ENCODE measurements around the gene SKAP1. TPM values are rescaled to one million over a fixed set of nuclear protein-coding genes. Genes with fewer than 3 reads are reported as not detected.

SKAP1 gene
- total and polyA plus RNA-seq, 8 donors: 2.4 to 4.4 (median 3.2) TPM; not detected in 2

GRCh38 chr17:48385319-48385718 lies 44.7 kb downstream of the SKAP1 start:
- Histone ChIP-seq H3K27me3 (peaks cover 0 to 16% (median 11%) of the 10 kb centered on the region in 3 donors), H3K9me3 (no peaks in the 10 kb centered on the region), H3K4me3 (no peak overlapping the region), H3K36me3 (no peaks in the 10 kb centered on the region), H3K4me1 (no peaks in the 10 kb centered on the region), H3K27ac (no peak overlapping the region)
- WGBS, 5 donors: 75 to 81% (median 79%) methylated on average over 1 of the region's 1 CpG
- DNase-seq: no peak
- TF ChIP-seq, protein P1, sequence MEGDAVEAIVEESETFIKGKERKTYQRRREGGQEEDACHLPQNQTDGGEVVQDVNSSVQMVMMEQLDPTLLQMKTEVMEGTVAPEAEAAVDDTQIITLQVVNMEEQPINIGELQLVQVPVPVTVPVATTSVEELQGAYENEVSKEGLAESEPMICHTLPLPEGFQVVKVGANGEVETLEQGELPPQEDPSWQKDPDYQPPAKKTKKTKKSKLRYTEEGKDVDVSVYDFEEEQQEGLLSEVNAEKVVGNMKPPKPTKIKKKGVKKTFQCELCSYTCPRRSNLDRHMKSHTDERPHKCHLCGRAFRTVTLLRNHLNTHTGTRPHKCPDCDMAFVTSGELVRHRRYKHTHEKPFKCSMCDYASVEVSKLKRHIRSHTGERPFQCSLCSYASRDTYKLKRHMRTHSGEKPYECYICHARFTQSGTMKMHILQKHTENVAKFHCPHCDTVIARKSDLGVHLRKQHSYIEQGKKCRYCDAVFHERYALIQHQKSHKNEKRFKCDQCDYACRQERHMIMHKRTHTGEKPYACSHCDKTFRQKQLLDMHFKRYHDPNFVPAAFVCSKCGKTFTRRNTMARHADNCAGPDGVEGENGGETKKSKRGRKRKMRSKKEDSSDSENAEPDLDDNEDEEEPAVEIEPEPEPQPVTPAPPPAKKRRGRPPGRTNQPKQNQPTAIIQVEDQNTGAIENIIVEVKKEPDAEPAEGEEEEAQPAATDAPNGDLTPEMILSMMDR (IDR thresholded peaks at IDR 0.05): no peak
- TF ChIP-seq POLR2A (IDR thresholded peaks at IDR 0.05): no peak
- TF ChIP-seq EP300 (IDR thresholded peaks at IDR 0.05): no peak
- no peak for TF ChIP-seq POLR2AphosphoS5 (IDR thresholded peaks at IDR 0.05)
- intact Hi-C loops (cut with DNase I; ENCODE audit: low total_unique reads): no loop called here

- H3K4me1 ChIP-seq: no peaks in the 10 kb centered on the region
- peaks cover 0 to 18% (median 16%) of the 10 kb centered on the region in 3 donors for H3K27me3 ChIP-seq
- TF ChIP-seq, protein P1 (IDR thresholded peaks at IDR 0.05): no peak
- no peak for TF ChIP-seq EP300 (IDR thresholded peaks at IDR 0.05)
- TF ChIP-seq POLR2A (IDR thresholded peaks at IDR 0.05): no peak
- TF ChIP-seq POLR2AphosphoS5 (IDR thresholded peaks at IDR 0.05): no peak
- DNase-seq: no peak
- no peak overlapping the region for H3K27ac ChIP-seq
- no peak overlapping the region for H3K4me3 ChIP-seq
- no peaks in the 10 kb centered on the region for H3K9me3 ChIP-seq
- intact Hi-C loops (cut with DNase I; ENCODE audit: low total_unique reads): no loop called here
- 85 to 94% (median 90%) methylated on average over 3 of the region's 3 CpGs for WGBS, 5 donors
- H3K36me3 ChIP-seq: no peaks in the 10 kb centered on the region
These were observed 45.9 kb downstream of the SKAP1 start for GRCh38 chr17:48384164-48384563.

DNA sequence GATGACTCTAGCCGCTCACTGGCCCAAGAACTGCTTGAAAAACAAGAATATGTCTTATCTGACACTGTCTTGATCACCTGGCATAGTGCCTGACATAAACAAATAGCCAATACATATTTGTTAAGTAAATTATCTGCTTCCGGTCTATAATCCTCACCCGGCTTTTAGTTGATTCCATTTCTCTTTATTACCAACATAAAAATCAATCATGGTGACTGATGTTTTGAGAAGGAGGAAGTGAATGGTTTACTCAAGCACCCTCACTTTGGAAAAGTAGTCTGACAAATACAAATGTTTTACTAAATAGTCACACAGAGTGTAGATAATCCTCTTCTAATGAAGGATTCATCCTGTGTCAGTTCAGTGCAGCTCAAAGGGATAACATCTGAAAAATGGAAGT lies 47.0 kb downstream of the SKAP1 start:
- H3K9me3 ChIP-seq: no peaks in the 10 kb centered on the region
- no peak for DNase-seq
- no peak for TF ChIP-seq POLR2AphosphoS5 (IDR thresholded peaks at IDR 0.05)
- WGBS, 5 donors: 40 to 68% (median 57%) methylated on average over 3 of the region's 3 CpGs
- peaks cover 0 to 24% (median 16%) of the 10 kb centered on the region in 3 donors for H3K27me3 ChIP-seq
- intact Hi-C loops (cut with DNase I; ENCODE audit: low total_unique reads): no loop called here
- no peaks in the 10 kb centered on the region for H3K4me1 ChIP-seq
- H3K4me3 ChIP-seq: no peak overlapping the region
- H3K27ac ChIP-seq: no peak overlapping the region
- no peaks in the 10 kb centered on the region for H3K36me3 ChIP-seq

- H3K4me1 ChIP-seq: no peaks in the 10 kb centered on the region
These were observed 51.2 kb downstream of the SKAP1 start for GRCh38 chr17:48378708-48379392.

More at GRCh38 chr17:48378708-48379392, 51.2 kb downstream of the SKAP1 start:
- no peaks in the 10 kb centered on the region for H3K36me3 ChIP-seq
- DNase-seq: no peak
- H3K4me3 ChIP-seq: no peak overlapping the region
- WGBS, 5 donors: 56 to 65% (median 63%) methylated on average over 3 of the region's 3 CpGs
- no peak overlapping the region for H3K27ac ChIP-seq
- no peaks in the 10 kb centered on the region for H3K9me3 ChIP-seq
- intact Hi-C loops (cut with DNase I; ENCODE audit: low total_unique reads): no loop called here
- H3K27me3 ChIP-seq: peaks cover 0 to 31% (median 0%) of the 10 kb centered on the region in 3 donors
- TF ChIP-seq POLR2A (IDR thresholded peaks at IDR 0.05) (no peak), POLR2AphosphoS5 (IDR thresholded peaks at IDR 0.05) (no peak), EP300 (IDR thresholded peaks at IDR 0.05) (no peak)
- TF ChIP-seq, protein P1 (IDR thresholded peaks at IDR 0.05): no peak

Data from stomach (tissue), 9 donors.